Liver (tissue), 9 donors: Measurements from ENCODE around the gene TRIM15. TPM values are rescaled to one million over a fixed set of nuclear protein-coding genes. Genes with fewer than 3 reads are reported as not detected.
A peak's percentile ranks its signal among the peaks of the same experiment; 100 is the strongest.

ENCODE experiments used
- DNase-seq: peaks from one replicate; pipeline ENCODE4 v3.0.0-alpha.2; 2017; ENCODE audit warnings: low spot score
- H3K27ac ChIP-seq, 2 donors: one replicate each; pipeline ENCODE4 v1.7.0; 2013; ENCODE audit warnings: inconsistent platforms in 2 of 2, low read length in 2 of 2, control low read depth in 1 of 2, low read depth in 1 of 2, mild to moderate bottlenecking in 1 of 2
- H3K27me3 ChIP-seq, 4 donors: one replicate each; pipeline versions ENCODE4 v1.6.1 to v1.7.0; 2013; ENCODE audit warnings: low read length in 3 of 4, inconsistent platforms in 1 of 4, mild to moderate bottlenecking in 1 of 4, moderate library complexity in 1 of 4; ENCODE audit not compliant: control insufficient read depth in 4 of 4, insufficient read depth in 4 of 4
- H3K36me3 ChIP-seq, 4 donors: one replicate each; pipeline versions ENCODE4 v1.6.1 to v1.7.0; 2013; ENCODE audit warnings: low read length in 3 of 4, mild to moderate bottlenecking in 3 of 4, low read depth in 1 of 4, moderate library complexity in 1 of 4; ENCODE audit not compliant: control insufficient read depth in 4 of 4, insufficient read depth in 3 of 4
- H3K4me1 ChIP-seq, 4 donors: one replicate each; pipeline versions ENCODE4 v1.6.1 to v1.7.0; 2013; ENCODE audit warnings: low read length in 3 of 4, mild to moderate bottlenecking in 3 of 4, moderate library complexity in 1 of 4; ENCODE audit not compliant: control insufficient read depth in 4 of 4, insufficient read depth in 4 of 4
- H3K4me3 ChIP-seq, 3 donors: one replicate each; pipeline versions ENCODE4 v1.6.1 to v1.7.0; 2013; ENCODE audit warnings: low read length in 3 of 3, control low read depth in 1 of 3, low read depth in 1 of 3, mild to moderate bottlenecking in 1 of 3
- H3K9ac ChIP-seq, 2 donors: one replicate each; pipeline ENCODE4 v1.7.0; 2013; ENCODE audit warnings: low read length in 2 of 2, mild to moderate bottlenecking in 2 of 2, moderate library complexity in 2 of 2, control low read depth in 1 of 2, low read depth in 1 of 2
- H3K9me3 ChIP-seq, 4 donors: one replicate each; pipeline versions ENCODE4 v1.6.1 to v1.7.0; 2013; ENCODE audit warnings: low read length in 3 of 4; ENCODE audit not compliant: control insufficient read depth in 4 of 4
- EGR1 ChIP-seq, 2 donors: IDR thresholded peaks; 2 replicates each; pipeline ENCODE4 v1.6.1; 2016 to 2018; ENCODE audit warnings: antibody characterized with exemption in 2 of 2, low read depth in 2 of 2
- GABPA ChIP-seq, 2 donors: IDR thresholded peaks in 1 of 2; conservative IDR thresholded peaks in 1 of 2; 2 replicates each; pipeline ENCODE4 v1.6.1; 2016; ENCODE audit warnings: antibody characterized with exemption in 2 of 2, mild to moderate bottlenecking in 1 of 2, moderate library complexity in 1 of 2
- HNF4A ChIP-seq, 2 donors: conservative IDR thresholded peaks; 2 replicates each; pipeline ENCODE4 v1.6.1; 2016; ENCODE audit warnings: antibody characterized with exemption in 2 of 2, mild to moderate bottlenecking in 2 of 2
- HNF4G ChIP-seq: IDR thresholded peaks from 2 replicates; pipeline ENCODE4 v1.6.1; 2016; ENCODE audit warnings: antibody characterized with exemption
- JUND ChIP-seq, 2 donors: IDR thresholded peaks; 2 replicates each; pipeline ENCODE4 v1.6.1; 2016; ENCODE audit warnings: antibody characterized with exemption in 2 of 2
- NR2F2 ChIP-seq: IDR thresholded peaks from 2 replicates; pipeline ENCODE4 v1.6.1; 2016; ENCODE audit warnings: antibody characterized with exemption
- RAD21 ChIP-seq, 2 donors: IDR thresholded peaks; 2 replicates each; pipeline ENCODE4 v1.6.1; 2016; ENCODE audit warnings: antibody characterized with exemption in 2 of 2, mild to moderate bottlenecking in 2 of 2
- RXRA ChIP-seq, 2 donors: IDR thresholded peaks; 2 replicates each; pipeline ENCODE4 v1.6.1; 2017 to 2018; ENCODE audit warnings: antibody characterized with exemption in 2 of 2, mild to moderate bottlenecking in 1 of 2
- SP1 ChIP-seq: IDR thresholded peaks from 2 replicates; pipeline ENCODE4 v1.6.1; 2018; ENCODE audit warnings: antibody characterized with exemption, mild to moderate bottlenecking
- WGBS: extraction: QIAGEN DNeasy Blood & Tissue Kit; methylation state at CpG from one replicate; pipeline ENCODE4 v1.1.7; 2013; 5-methylcytosine and 5-hydroxymethylcytosine counted together
- polyA plus RNA-seq, 2 donors: library from polyadenylated mRNA; stranded (reverse) in 1 of 2; unstranded in 1 of 2; fragments of 200-250 nt in 1 of 2; fragments of >200 nt in 1 of 2; fragmentation: Nextera tagmentation in 1 of 2; extraction: Ambion mirVana in 1 of 2; gene quantifications; one replicate each; pipeline versions ENCODE4 v1.2.1 to v1.2.3, GENCODE V29; 2013 to 2015
- total RNA-seq, 2 donors: library from RNA; depleted of rRNA; stranded (reverse); fragments of >200 nt; gene quantifications; one replicate each; pipeline ENCODE4 v1.2.3, GENCODE V29; 2014
- TF ChIP-seq, protein P1 (sequence below): fragments of 150-350 bp; IDR thresholded peaks from 2 replicates; pipeline ENCODE4 v1.5.1; 2017; ENCODE audit warnings: improper control_type of control experiment, low read depth, low read length; ENCODE audit not compliant: missing input control
- TF ChIP-seq, protein P2 (sequence below): IDR thresholded peaks from 2 replicates; pipeline ENCODE4 v1.6.1; 2016; ENCODE audit warnings: antibody characterized with exemption
- TF ChIP-seq, protein P3 (sequence below): IDR thresholded peaks from 2 replicates; pipeline ENCODE4 v1.6.1; 2016; ENCODE audit warnings: antibody characterized with exemption
- donor health status: healthy.
- donor health status: healthy.
- donor health status: healthy.
- donor health status: healthy.
- donor health status: healthy.

Gene TRIM15
- total and polyA plus RNA-seq, 4 donors, result 1.6 to 2.8 (median 1.9) TPM

DNA sequence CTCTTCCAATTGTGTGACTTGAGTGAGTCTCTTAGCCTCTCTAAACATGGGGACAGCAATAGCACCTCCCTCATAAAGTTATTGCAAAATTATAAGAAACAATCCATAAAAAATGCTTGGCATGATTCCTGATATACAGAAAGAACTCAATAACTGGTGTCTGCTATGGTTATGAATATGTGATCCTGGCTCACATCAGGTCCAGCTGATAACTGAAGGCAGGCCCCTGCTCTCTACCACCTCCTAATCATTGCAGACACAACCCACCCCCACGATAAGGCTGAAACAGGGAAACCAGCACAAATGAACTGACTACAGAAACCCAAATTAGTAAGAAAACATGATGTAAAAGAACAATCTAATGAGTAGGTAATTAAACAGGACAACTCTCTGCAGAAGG lies 5.4 kb downstream of the TRIM15 start:
- 70% methylated on average over 1 of the region's 1 CpG for WGBS
- TF ChIP-seq HNF4G (no peak), EGR1 (IDR thresholded peaks at IDR 0.05; ENCODE audit: low read depth in 2 of 2) (no peak), RXRA (IDR thresholded peaks at IDR 0.05) (no peak), JUND (IDR thresholded peaks at IDR 0.05) (no peak), NR2F2 (no peak), SP1 (no peak)
- TF ChIP-seq, protein P1, sequence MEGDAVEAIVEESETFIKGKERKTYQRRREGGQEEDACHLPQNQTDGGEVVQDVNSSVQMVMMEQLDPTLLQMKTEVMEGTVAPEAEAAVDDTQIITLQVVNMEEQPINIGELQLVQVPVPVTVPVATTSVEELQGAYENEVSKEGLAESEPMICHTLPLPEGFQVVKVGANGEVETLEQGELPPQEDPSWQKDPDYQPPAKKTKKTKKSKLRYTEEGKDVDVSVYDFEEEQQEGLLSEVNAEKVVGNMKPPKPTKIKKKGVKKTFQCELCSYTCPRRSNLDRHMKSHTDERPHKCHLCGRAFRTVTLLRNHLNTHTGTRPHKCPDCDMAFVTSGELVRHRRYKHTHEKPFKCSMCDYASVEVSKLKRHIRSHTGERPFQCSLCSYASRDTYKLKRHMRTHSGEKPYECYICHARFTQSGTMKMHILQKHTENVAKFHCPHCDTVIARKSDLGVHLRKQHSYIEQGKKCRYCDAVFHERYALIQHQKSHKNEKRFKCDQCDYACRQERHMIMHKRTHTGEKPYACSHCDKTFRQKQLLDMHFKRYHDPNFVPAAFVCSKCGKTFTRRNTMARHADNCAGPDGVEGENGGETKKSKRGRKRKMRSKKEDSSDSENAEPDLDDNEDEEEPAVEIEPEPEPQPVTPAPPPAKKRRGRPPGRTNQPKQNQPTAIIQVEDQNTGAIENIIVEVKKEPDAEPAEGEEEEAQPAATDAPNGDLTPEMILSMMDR, result no peak
- TF ChIP-seq, protein P2, sequence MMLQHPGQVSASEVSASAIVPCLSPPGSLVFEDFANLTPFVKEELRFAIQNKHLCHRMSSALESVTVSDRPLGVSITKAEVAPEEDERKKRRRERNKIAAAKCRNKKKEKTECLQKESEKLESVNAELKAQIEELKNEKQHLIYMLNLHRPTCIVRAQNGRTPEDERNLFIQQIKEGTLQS, result no peak
- TF ChIP-seq, protein P3, sequence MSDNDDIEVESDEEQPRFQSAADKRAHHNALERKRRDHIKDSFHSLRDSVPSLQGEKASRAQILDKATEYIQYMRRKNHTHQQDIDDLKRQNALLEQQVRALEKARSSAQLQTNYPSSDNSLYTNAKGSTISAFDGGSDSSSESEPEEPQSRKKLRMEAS, result no peak
- H3K9me3 ChIP-seq, result no peaks in the 10 kb centered on the region

DNA sequence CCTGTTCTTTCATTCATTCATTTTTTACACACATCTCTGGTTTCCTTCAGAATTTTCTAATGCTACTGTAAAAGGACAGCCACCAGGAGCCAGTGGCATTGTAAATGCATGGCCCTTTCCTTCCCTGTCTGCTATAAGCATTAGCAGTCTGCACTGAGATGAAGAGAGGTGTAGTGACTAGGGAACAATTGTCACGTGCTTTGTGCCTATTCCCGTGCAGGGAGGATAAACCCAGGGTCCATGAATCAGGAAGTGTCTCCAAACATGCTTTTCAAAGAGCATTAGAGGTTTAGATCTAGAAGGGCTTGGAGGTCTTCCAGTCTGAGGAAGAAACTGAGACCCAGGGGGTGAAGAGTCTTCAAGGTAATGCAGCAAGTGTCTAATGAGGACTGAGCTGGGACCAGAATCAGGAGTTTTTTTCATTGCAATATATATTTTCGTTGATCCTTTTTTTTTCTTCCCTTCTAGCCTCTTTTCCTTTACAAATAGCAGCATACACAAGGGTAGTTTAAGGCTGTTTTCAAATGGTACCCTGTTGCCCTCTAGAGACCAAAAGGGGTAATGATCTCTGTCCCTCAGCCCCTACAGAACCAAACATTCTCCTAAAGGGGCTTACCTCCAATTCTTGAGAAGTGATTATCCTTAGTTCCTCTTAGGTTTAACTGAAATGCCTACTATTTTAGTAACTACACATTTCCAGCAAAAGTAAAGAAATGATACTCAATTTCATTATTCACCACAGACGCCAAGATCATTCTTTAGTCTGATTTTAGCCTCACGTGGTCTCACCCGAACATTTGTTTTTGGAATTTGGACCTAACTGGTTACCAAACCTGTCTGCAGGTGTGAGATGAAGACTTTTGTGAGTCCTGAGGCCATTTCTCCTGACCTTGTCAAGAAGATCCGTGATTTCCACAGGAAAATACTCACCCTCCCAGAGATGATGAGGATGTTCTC lies 6.6 kb downstream of the TRIM15 start:
- WGBS, result 44% methylated on average over 7 of the region's 7 CpGs

More for the DNA sequence above, 5.4 kb downstream of the TRIM15 start:
- peaks cover 0 to 18% (median 12%) of the 10 kb centered on the region in 4 donors for H3K36me3 ChIP-seq
- no peaks in the 10 kb centered on the region for H3K27me3 ChIP-seq
- no peak overlapping the region for H3K4me3 ChIP-seq
- peaks cover 0 to 12% (median 4%) of the 10 kb centered on the region in 4 donors for H3K4me1 ChIP-seq
- no peak overlapping the region for H3K27ac ChIP-seq
- no peak for DNase-seq
- H3K9ac ChIP-seq, result no peak overlapping the region

More for the DNA sequence above, 6.6 kb downstream of the TRIM15 start:
- Histone ChIP-seq H3K4me3 (no peak overlapping the region), H3K27me3 (no peaks in the 10 kb centered on the region), H3K9ac (no peak overlapping the region), H3K4me1 (no peaks in the 10 kb centered on the region), H3K9me3 (no peaks in the 10 kb centered on the region), H3K27ac (no peak overlapping the region), H3K36me3 (peaks cover 0 to 18% (median 12%) of the 10 kb centered on the region in 4 donors)
- TF ChIP-seq EGR1 (IDR thresholded peaks at IDR 0.05; ENCODE audit: low read depth in 2 of 2), result no peak
- no peak for TF ChIP-seq GABPA (IDR thresholded peaks at IDR 0.05 in 1 of 2, conservative IDR thresholded peaks at IDR 0.05 in 1 of 2)
- TF ChIP-seq, protein P1, result peak; percentile 85
- TF ChIP-seq RAD21 (IDR thresholded peaks at IDR 0.05), result peak; percentile 88 to 91
- TF ChIP-seq HNF4A (conservative IDR thresholded peaks at IDR 0.05), result peak in 1 of 2 donors; percentile 8
- no peak for DNase-seq
